Testis (tissue), 2 donors: Measurements from ENCODE around the gene ZFYVE27.

Experiments
- POLR2A ChIP-seq: fragments of 450-650 bp; IDR thresholded peaks from one replicate; pipeline ENCODE4 v1.6.1; 2017; ENCODE audit warnings: antibody characterized with exemption, mild to moderate bottlenecking, moderate library complexity
- TF ChIP-seq, protein P1 (sequence below), 3 experiments: fragments of 450-650 bp in 2 of 3; fragments of 200-600 bp in 1 of 3; sonication (generic) in 1 of 3; IDR thresholded peaks; one replicate each; pipeline ENCODE4 v1.5.1; 2016 to 2019; ENCODE audit warnings: antibody characterized with exemption in 3 of 3, mild to moderate bottlenecking in 2 of 3, moderate library complexity in 1 of 3

DNA sequence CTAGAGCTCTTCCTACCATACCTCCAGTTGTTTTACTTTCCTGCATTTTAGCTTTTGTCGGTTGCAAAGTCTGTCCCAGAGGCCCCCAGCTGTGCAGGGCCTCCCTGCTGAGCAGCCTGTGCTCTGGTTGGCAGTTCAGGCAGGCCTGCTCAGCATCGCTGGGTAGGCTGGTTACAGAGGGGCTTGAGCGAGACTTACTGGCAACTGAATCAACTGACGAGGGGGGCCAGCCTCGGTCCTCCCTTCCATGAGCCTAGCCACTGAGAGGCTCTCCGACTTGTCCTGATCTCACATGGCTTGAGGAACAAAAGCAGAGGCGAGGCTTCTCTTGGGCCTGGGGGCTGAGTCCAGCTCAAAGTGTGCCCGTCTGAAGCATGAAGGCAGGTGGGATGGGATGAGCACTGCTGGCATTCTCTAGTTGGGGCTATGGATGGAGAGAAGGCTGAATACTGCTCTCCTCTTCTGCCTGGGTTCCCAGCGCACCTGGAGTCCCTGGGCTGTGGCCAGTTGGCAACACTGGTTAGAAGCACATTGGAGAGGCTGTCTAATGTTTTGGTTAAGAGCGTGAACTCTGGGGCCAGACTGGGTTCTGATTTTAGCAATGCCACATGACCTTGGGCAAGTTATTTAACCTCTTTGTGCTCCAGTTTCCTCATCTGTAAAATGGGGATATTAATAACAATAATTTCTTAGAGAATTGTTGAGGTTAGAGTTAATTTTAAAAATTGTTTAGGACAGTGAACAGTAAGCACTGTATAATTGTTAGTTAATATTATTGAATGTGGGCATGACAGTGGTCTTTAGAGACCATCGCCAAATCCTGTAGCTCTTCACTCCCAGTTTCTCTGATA is 41.7 kb downstream of the ZFYVE27 start:
- no peak for TF ChIP-seq POLR2A
- TF ChIP-seq, protein P1, sequence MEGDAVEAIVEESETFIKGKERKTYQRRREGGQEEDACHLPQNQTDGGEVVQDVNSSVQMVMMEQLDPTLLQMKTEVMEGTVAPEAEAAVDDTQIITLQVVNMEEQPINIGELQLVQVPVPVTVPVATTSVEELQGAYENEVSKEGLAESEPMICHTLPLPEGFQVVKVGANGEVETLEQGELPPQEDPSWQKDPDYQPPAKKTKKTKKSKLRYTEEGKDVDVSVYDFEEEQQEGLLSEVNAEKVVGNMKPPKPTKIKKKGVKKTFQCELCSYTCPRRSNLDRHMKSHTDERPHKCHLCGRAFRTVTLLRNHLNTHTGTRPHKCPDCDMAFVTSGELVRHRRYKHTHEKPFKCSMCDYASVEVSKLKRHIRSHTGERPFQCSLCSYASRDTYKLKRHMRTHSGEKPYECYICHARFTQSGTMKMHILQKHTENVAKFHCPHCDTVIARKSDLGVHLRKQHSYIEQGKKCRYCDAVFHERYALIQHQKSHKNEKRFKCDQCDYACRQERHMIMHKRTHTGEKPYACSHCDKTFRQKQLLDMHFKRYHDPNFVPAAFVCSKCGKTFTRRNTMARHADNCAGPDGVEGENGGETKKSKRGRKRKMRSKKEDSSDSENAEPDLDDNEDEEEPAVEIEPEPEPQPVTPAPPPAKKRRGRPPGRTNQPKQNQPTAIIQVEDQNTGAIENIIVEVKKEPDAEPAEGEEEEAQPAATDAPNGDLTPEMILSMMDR (IDR thresholded peaks at IDR 0.05) = no peak
